Activated CD4-positive, CD25-positive, alpha-beta regulatory T cell treated with anti-CD3 and anti-CD28 coated beads, Interleukin-2, amount 50 U/mL, for 24 hours (primary cell): Measurements from ENCODE around the gene ATP12A.

Experiments
- ATAC-seq, 2 donors: fragments of 150-1000 bp; cut with Tn5 transposase; one replicate each; pipeline ENCODE4 v1.10.0; 2021; ENCODE audit warnings: mild to moderate bottlenecking in 1 of 2, moderate library complexity in 1 of 2

The ATP12A gene

DNA sequence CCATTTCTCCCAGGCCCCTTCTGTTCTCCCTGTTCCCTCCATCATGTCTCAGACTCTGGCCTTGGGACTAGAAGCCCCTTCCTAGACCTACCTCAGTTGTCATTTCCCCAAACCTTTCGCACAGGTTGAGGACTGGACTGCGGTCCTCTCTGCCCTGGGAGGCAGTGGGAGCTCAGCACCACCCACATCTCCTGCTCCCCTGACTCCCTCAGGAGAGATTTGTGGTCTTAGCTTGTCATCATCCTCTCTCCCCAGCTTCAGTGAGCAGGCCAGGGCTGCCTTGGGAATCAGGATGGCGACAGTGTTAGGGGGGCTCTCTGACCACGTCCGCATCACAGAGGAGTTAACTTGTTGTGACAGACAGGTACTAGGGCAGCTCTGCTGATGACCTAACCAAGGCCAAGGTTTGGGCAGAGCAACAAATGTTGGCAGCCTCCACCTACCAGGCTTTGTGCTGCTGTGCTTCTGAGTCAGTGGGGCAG lies 58.2 kb downstream of the ATP12A start:
- no peak for ATAC-seq

DNA sequence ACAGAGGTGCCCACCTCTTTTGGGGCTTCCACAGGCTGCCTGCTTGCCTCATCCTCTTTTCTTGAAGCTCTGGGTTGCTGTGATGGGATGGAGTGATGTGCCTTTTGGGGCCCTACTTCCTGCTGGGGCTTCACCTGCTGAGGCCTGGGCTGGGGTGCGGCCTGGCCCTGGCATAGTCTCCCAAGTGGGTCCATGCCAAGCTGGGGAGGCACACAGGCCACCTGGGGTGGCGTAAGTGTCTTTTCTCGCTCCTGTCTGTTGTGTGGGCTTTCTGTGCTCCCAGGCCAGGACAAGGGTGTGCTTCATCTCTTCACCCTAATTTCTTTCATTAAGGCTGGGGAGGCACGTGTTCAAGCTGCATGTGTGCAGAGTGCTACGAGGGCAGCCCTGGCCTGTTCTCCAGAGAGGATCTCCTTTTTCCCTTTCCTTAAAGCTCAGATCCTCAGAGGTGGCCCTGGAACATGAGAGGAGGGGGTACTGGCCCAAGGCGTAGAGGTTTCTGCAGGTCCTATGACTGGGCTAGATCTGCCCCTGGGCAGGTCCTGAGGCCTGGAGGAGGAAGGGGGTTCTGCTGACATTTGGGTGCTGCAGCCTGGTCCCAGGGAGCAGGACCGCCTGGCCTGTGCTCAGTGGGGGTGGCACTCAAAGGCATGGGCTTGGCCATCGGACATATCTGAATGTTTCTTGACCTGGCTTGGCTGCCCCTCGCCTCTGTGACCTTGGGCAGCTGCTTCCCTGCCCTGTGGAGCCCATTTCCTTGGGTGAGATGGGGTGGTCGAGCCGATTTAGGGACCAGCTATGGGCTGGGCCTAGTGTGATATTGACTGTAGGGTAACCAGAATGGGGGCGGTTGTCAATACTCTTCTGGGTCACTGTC lies 60.0 kb downstream of the ATP12A start:
- no peak for ATAC-seq

DNA sequence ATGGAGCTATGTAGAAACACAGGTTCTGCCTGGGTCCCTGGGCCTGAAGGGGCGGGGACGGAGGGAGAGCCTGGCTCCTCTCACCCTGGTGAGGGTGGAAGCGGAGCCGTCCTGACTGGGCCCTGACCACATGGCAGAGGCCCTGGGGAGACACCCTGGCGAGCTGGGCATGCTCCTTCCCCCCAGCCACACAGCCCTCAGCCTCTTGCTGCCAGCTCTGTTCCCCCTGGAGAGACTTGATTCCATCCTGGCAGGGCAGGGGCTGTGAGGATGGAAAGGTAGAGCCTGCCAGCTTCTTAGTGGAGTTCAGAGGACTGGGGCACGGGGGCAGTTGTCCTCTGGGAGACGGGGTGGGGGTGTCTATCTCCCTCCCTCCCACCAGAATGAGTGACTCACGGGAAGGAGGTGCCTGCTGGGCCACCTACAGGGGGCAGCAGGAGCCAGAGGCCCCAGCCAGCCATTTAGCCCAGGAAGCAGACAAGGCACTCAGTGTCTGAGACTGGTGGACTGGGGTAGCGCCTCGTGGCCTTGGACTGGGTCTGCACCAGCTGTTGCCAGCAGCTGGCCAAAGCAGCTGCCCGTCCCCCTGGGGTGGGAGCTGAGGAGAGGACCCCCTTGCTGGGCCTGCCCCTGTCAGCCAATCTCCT lies 60.9 kb downstream of the ATP12A start:
- peak in 1 of 2 donors; percentile 23 for ATAC-seq

DNA sequence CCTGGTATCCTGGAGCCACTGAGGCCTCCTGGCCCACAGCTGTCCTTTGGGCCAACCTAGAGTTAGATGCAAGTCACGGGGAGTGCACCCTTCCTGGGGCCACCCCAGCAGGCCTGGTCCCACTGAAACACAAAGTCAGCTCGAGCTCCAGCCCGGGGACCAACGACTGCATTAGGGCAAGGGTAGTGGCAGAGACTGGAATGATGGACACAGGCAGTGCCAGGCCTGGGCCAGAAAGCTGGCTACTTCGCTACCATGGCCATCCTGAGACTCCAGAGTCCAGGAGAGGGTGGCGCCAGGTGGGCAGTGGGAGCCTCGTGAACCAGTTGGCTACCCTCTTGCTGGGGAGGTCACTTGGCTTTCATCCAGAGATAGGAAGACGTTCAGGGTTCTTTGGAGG lies 61.6 kb downstream of the ATP12A start:
- ATAC-seq: no peak

DNA sequence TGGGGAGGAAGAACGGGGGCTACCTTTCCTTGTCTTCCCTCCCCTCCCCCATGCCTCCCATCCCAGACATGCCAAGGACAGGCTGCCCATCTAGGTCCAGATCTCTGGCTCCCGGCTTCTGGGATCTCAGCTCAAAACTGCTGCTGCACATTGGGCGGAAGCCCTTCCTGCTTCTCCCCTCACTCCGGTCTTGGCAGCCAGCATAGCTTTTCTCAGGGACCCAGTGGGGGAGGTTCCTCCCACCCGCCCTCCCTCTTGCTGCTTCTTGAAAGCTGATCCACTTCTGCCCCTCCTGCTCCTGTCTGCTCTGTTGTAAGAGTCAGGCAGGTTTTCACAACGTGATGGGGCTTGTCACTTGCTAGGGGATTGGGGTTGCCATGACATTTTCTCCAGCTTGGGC lies 62.1 kb downstream of the ATP12A start:
- no peak for ATAC-seq

DNA sequence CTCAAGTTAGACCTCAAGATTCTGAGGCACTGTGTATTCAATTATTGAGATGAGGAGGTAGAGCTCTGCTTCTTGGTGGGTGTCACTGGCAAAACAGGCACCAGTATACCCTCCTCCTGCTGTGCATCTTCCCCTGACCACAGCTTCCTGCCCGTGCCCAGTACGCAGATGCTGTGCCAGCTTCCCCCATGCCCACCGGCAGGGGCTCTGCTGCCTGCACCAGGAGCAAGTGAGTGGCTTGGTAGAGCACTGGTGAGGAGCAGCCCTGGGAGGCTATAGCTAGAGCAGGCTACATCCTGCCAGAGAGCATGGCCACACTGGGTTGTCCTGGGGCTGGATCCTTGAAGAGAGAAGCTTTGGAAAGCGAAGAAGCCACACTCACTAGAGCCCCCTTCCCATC lies 62.8 kb downstream of the ATP12A start:
- ATAC-seq: no peak

DNA sequence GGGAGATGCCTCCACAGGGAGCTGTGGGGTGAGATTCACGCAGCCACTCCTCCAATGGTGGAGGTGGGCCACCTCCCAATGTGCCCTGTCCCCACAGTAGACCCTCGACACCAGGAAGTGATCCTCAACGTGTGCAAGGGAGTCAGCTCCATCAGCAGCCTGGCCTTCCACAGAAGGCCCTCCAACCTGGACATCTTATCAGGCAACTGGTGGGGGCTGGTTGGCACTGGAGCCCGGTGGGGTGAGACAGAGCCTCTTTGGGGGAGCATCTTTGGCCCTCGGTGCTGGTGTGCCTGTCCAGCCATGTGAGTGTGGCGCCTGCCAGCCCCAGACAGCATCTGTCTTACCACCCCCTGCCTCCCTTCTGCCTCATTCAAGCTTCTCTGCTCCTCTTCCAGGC lies 64.0 kb downstream of the ATP12A start:
- no peak for ATAC-seq

DNA sequence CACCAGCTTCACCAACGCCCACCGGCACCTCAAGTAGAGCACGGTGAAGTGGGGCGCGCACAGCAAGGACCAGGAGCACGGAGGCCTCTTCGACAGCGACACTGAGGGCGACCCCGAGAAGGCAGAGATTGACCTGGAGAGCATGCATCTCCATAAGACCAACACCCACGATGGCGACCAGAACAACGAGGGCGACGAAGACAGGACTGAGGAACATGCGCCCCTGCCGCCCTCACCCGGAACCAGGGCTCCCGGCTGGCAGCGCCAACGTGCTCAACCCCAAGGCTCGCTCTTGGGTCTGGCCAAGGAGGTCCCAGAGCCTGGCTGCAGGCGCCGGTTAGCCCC lies 65.3 kb downstream of the ATP12A start:
- ATAC-seq: no peak

DNA sequence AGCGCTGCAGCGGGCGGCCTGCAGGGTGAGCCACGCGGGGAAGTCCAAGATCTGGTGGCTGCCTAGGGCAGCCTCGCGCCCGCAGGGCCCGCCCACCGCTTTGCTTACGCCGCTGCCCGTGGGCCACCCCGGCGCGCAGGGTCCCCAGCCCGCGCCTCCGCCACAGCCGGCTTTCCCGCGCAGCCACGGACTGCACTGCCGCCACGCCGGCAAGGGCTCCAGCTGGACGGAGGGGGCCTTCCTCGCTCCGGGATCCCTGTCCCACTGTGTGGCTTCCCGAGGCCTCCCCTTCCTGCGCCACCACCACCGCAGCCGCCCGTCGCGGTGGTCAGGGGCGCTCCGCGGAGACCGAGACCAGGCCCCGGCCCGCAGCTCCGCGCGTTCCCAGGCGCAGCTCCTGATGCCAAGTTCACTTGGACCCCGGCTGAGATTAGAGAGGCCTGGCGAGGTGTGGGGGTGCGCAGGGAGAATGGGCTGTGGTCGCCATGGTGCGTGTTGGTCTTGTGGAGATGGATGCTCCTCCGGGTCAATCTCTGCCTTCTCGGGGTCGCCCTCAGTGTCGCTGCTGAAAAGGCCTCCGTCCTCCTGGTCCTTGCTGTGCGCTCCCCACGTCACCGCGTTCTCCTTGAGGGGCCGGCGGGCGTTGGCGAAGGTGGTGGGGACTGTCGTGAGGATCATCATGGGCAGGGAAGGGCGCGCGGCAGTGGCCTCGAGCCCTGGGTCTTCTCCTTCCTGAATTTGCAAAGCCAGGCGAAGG lies 65.8 kb downstream of the ATP12A start:
- ATAC-seq: no peak

DNA sequence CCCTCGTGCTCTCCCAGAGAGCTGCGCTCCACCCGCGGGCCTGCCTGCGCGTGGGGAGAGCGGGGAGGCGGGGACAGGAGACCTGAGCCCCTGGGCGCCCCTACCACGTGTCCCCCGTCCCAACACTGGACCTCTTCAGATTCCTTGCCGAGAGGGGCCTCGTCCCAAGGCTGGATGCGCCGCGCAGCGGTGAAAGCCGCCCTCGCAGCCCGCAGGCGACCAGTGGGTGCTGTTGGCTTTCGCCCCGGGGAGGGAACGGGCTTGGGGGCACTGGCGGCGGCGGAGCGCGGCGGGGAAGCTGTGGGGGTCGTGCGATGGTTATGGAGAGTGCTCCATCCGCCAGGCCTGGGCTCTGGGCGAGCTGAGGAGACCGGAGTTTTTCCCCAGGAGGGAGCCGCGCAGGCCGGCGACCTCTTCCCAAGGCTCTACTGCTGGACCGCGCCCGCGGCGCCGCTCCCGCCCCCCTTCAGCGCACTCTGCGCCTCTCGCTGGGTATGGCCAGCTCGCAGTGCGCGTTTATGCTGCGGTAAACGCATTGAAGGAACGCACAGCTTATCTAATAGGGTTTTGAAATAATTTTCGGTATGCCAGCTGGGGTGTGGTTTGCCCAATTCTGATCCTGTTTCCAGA lies 66.5 kb downstream of the ATP12A start:
- no peak for ATAC-seq

DNA sequence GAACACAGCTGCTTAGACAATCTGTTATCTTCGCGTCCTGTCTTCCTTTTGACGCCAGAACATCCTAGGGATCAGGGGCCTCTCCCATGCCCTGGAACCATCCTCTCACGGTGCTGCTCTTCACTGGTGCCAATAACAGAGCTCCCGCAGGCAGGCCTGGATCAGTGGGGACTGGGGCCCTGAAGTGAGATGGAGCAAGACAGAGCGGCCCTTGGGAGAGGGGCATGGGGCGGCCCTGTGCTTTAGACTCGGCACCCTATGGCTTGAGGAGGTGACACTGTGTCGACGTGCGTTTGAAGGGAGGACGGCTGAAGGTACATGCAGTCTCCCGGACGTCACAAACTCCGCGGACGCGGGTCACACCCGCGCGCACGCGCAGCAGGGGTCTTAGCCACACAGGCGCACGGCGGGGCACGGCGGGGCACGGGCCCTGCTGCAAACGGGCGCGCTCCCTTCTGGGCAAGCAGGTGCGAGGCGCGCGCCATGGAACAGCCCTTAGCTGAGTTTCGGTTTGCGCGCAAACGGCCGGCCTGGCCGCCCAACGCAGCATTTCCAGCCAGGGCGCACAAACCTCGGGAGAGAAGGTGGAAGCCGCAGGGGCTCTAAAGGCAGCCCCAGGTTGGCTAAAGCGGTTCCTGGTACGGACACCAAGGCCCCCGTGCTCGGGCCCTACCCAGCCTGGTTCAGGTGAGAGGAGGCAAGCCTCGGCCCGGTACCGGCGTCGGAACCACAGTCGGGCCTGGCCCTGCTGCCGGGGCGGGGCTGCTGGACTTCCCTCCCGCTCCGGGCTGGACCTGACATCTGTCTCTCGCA lies 67.2 kb downstream of the ATP12A start:
- peak; percentile 27 to 43 for ATAC-seq

DNA sequence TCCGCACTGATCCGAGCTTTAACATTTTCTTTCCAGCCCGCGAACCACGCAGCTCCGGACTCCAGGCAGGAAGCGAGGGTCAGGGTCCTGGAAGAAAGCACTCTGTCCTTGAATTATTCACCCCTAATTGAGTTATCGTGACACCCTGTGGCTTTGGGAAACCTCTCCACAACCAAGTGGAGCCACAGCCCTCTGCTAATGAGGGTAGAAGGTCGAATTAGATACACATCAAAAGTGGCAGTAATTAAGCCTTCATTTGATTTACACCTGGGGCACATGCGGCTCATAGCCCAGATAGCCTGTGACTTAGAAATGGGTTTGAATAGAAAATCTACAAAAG lies 67.8 kb downstream of the ATP12A start:
- ATAC-seq: no peak

DNA sequence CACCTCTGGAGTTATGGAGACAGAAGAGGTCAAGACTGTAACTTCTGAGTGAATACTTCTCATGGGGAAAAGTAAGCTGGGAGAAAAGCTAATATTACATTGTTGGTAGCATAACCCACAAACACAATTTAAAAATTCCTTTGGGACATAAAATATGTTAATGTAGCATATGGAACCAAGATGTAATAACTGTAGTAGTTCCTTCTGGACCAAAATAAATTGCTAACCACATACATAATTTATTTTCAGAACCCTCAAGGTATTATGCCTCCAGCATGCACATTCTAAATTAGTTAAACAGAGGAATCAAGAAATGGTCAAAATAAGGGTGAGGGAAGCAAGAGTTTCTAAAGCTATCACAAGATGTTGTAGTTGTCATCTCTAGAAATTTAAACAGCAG lies 79.0 kb downstream of the ATP12A start:
- ATAC-seq: no peak
